ENCODE data around the gene CCT5. TPM values are rescaled to one million over a fixed set of nuclear protein-coding genes. Genes with fewer than 3 reads are reported as not detected.

CCT5 gene
- total RNA-seq, 1 donor from 2014 or later = 223 TPM

- Mint-ChIP-seq H3K27me3 (no peaks in the 10 kb centered on the region), H3K9me3 (ENCODE audit: low read depth) (no peaks in the 10 kb centered on the region), H3K4me1 (ENCODE audit: low read depth) (peaks cover 30% of the 10 kb centered on the region), H3K4me3 (ENCODE audit: low read depth) (peak overlapping the region; percentile 82), H3K36me3 (ENCODE audit: insufficient read depth) (peaks cover 14% of the 10 kb centered on the region), H3K27ac (peak overlapping the region; percentile 90)
- no peak for TF ChIP-seq CTCF (IDR thresholded peaks at IDR 0.05; ENCODE audit: unreplicated experiment)
- no peak for DNase-seq (ENCODE audit: low spot score, unreplicated experiment)
These were observed 1.3 kb downstream of the CCT5 start for GRCh38 chr5:10251405-10251804.

GRCh38 chr5:10253390-10253789 lies 3.3 kb downstream of the CCT5 start:
- H3K27ac Mint-ChIP-seq = no peak overlapping the region
- no peak for TF ChIP-seq CTCF (IDR thresholded peaks at IDR 0.05; ENCODE audit: unreplicated experiment)
- H3K4me1 Mint-ChIP-seq (ENCODE audit: low read depth) = peaks cover 30% of the 10 kb centered on the region
- no peak for DNase-seq (ENCODE audit: low spot score, unreplicated experiment)
- no peaks in the 10 kb centered on the region for H3K9me3 Mint-ChIP-seq (ENCODE audit: low read depth)
- no peaks in the 10 kb centered on the region for H3K27me3 Mint-ChIP-seq
- peaks cover 22% of the 10 kb centered on the region for H3K36me3 Mint-ChIP-seq (ENCODE audit: insufficient read depth)
- no peak overlapping the region for H3K4me3 Mint-ChIP-seq (ENCODE audit: low read depth)

GRCh38 chr5:10254686-10255085 lies 4.6 kb downstream of the CCT5 start:
- Mint-ChIP-seq H3K4me3 (ENCODE audit: low read depth) (no peak overlapping the region), H3K36me3 (ENCODE audit: insufficient read depth) (peaks cover 28% of the 10 kb centered on the region), H3K27ac (no peak overlapping the region), H3K9me3 (ENCODE audit: low read depth) (no peaks in the 10 kb centered on the region), H3K4me1 (ENCODE audit: low read depth) (peaks cover 25% of the 10 kb centered on the region), H3K27me3 (no peaks in the 10 kb centered on the region)
- DNase-seq (ENCODE audit: low spot score, unreplicated experiment) = no peak
- TF ChIP-seq CTCF (IDR thresholded peaks at IDR 0.05; ENCODE audit: unreplicated experiment) = no peak

GRCh38 chr5:10257870-10258269 lies 7.8 kb downstream of the CCT5 start:
- DNase-seq (ENCODE audit: low spot score, unreplicated experiment) = no peak
- no peak for TF ChIP-seq CTCF (IDR thresholded peaks at IDR 0.05; ENCODE audit: unreplicated experiment)
- no peaks in the 10 kb centered on the region for H3K27me3 Mint-ChIP-seq
- peaks cover 8% of the 10 kb centered on the region for H3K4me1 Mint-ChIP-seq (ENCODE audit: low read depth)
- no peaks in the 10 kb centered on the region for H3K9me3 Mint-ChIP-seq (ENCODE audit: low read depth)
- H3K36me3 Mint-ChIP-seq (ENCODE audit: insufficient read depth) = peaks cover 41% of the 10 kb centered on the region
- no peak overlapping the region for H3K4me3 Mint-ChIP-seq (ENCODE audit: low read depth)
- peak overlapping the region; percentile 37 for H3K27ac Mint-ChIP-seq

- Mint-ChIP-seq H3K27ac (peak overlapping the region; percentile 29), H3K36me3 (ENCODE audit: insufficient read depth) (peaks cover 40% of the 10 kb centered on the region), H3K27me3 (no peaks in the 10 kb centered on the region), H3K4me1 (ENCODE audit: low read depth) (peaks cover 5% of the 10 kb centered on the region), H3K4me3 (ENCODE audit: low read depth) (no peak overlapping the region), H3K9me3 (ENCODE audit: low read depth) (no peaks in the 10 kb centered on the region)
- no peak for DNase-seq (ENCODE audit: low spot score, unreplicated experiment)
- TF ChIP-seq CTCF (IDR thresholded peaks at IDR 0.05; ENCODE audit: unreplicated experiment) = no peak
These were observed 9.8 kb downstream of the CCT5 start for GRCh38 chr5:10259899-10260298.

Measured in progenitor cell of endocrine pancreas (in vitro differentiated cells).